Osteocyte (in vitro differentiated cells): ENCODE data around the gene ACAD8. TPM values are rescaled to one million over a fixed set of nuclear protein-coding genes. Genes with fewer than 3 reads are reported as not detected.
A peak's percentile ranks its signal among the peaks of the same experiment; 100 is the strongest.
"Not testable (repeated sequence)": the region's sequence is repeated elsewhere in the genome, so short reads cannot be mapped to it uniquely, and the experiment has no call there.

Source experiments
- DNase-seq: peaks from one replicate; pipeline ENCODE4 v3.0.0; 2021; ENCODE audit warnings: mixed read lengths; ENCODE audit not compliant: unreplicated experiment; ENCODE audit errors: extremely low spot score
- H3K27ac Mint-ChIP-seq: one replicate; pipeline ENCODE4 v1.8.0; 2021; ENCODE audit warnings: mild to moderate bottlenecking, mixed read lengths; ENCODE audit not compliant: unreplicated experiment
- H3K27me3 Mint-ChIP-seq: one replicate; pipeline ENCODE4 v1.8.0; 2021; ENCODE audit warnings: mixed read lengths; ENCODE audit not compliant: unreplicated experiment
- H3K36me3 Mint-ChIP-seq: one replicate; pipeline ENCODE4 v1.8.0; 2021; ENCODE audit warnings: mixed read lengths; ENCODE audit not compliant: unreplicated experiment
- H3K4me1 Mint-ChIP-seq: one replicate; pipeline ENCODE4 v1.8.0; 2021; ENCODE audit warnings: mixed read lengths; ENCODE audit not compliant: unreplicated experiment
- H3K4me3 Mint-ChIP-seq: one replicate; pipeline ENCODE4 v1.8.0; 2021; ENCODE audit warnings: mild to moderate bottlenecking, moderate library complexity, mixed read lengths; ENCODE audit not compliant: unreplicated experiment
- H3K9me3 Mint-ChIP-seq: one replicate; pipeline ENCODE4 v1.8.0; 2021; ENCODE audit warnings: mixed read lengths; ENCODE audit not compliant: unreplicated experiment
- CTCF ChIP-seq: fragments of 200-600 bp; sonication (generic); IDR thresholded peaks from 2 replicates; pipeline ENCODE4 v1.5.0; 2021; ENCODE audit warnings: antibody characterized with exemption, mild to moderate bottlenecking, moderate library complexity
- total RNA-seq: library from RNA; stranded (reverse); gene quantifications from 2 replicates; pipeline ENCODE4 v1.2.1, GENCODE V29; 2021

The ACAD8 gene
- total RNA-seq, 1 donor from 2014 or later, result 25.5 TPM

GRCh38 chr11:134276396-134277182, 23.2 kb downstream of the ACAD8 start:
- H3K4me1 Mint-ChIP-seq, result peaks cover 15% of the 10 kb centered on the region
- H3K36me3 Mint-ChIP-seq, result no peaks in the 10 kb centered on the region
- H3K27ac Mint-ChIP-seq, result no peak overlapping the region
- H3K27me3 Mint-ChIP-seq, result peaks cover 86% of the 10 kb centered on the region
- no peak for TF ChIP-seq CTCF
- H3K4me3 Mint-ChIP-seq, result peak overlapping the region; percentile 66
- DNase-seq, result peak; percentile 83
- no peaks in the 10 kb centered on the region for H3K9me3 Mint-ChIP-seq

DNA sequence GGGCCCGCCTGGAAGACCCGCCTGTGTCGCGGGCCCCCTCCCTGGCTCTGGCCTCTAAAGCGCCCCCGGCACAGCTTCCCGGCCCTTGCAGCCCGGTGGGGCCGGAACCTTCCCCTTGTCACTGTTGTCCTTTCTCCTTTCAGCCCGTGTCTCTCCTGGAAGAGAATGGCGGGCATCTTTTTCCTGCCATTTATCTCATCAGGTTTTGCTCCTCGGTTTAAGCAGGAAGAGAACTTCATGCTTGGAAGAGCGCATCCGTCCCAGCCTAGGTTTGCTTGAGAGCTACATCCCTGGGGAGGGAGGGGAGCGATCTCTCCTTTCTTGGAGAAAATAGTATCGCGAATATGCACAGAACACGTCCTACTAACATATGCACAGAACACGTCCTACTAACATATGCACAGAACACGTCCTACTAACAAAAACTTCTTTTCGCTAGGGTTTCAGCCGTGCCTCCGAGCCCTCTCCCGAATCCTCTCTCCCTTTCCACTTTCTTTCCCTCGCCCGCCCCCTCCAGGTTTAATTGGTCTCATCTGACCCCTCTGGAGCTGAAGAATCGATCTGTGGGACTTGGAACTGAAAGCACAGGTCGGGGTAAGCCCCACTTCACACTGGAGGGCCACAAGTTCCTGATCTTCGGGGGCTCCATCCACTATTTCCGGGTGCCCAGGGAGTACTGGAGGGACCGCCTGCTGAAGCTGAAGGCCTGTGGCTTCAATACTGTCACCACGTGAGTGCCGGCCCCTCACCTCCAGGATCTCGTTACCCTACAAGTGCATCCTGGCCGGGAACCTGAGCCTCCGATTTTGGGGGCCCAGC, 24.0 kb downstream of the ACAD8 start:
- Mint-ChIP-seq H3K4me3 (peak overlapping the region; percentile 50), H3K4me1 (peaks cover 15% of the 10 kb centered on the region), H3K36me3 (no peaks in the 10 kb centered on the region), H3K27me3 (peaks cover 80% of the 10 kb centered on the region), H3K9me3 (no peaks in the 10 kb centered on the region), H3K27ac (no peak overlapping the region)
- DNase-seq, result peak; percentile 70
- no peak for TF ChIP-seq CTCF

GRCh38 chr11:134278356-134278755, 25.0 kb downstream of the ACAD8 start:
- H3K27ac Mint-ChIP-seq, result no peak overlapping the region
- no peak for TF ChIP-seq CTCF
- H3K9me3 Mint-ChIP-seq, result no peaks in the 10 kb centered on the region
- DNase-seq, result peak; percentile 34
- H3K4me1 Mint-ChIP-seq, result peaks cover 15% of the 10 kb centered on the region
- no peaks in the 10 kb centered on the region for H3K36me3 Mint-ChIP-seq
- H3K4me3 Mint-ChIP-seq, result no peak overlapping the region
- H3K27me3 Mint-ChIP-seq, result peaks cover 70% of the 10 kb centered on the region

- not testable (repeated sequence) for H3K9me3 Mint-ChIP-seq, H3K4me1 Mint-ChIP-seq, DNase-seq, H3K27ac Mint-ChIP-seq, H3K36me3 Mint-ChIP-seq, H3K4me3 Mint-ChIP-seq
- peaks cover 50% of the 10 kb centered on the region for H3K27me3 Mint-ChIP-seq
Observed at GRCh38 chr11:134281635-134282034, 28.3 kb downstream of the ACAD8 start.

- H3K4me3 Mint-ChIP-seq, result no peak overlapping the region
- no peaks in the 10 kb centered on the region for H3K36me3 Mint-ChIP-seq
- DNase-seq, result no peak
- H3K27me3 Mint-ChIP-seq, result peaks cover 46% of the 10 kb centered on the region
- no peaks in the 10 kb centered on the region for H3K4me1 Mint-ChIP-seq
- no peaks in the 10 kb centered on the region for H3K9me3 Mint-ChIP-seq
- H3K27ac Mint-ChIP-seq, result no peak overlapping the region
- TF ChIP-seq CTCF, result no peak
Observed at GRCh38 chr11:134282121-134283045, 29.0 kb downstream of the ACAD8 start.
